ENCODE measurements around the gene AK2.

- TF ChIP-seq CTCF (IDR thresholded peaks at IDR 0.05) (no peak), POLR2A (IDR thresholded peaks at IDR 0.05) (no peak), POLR2AphosphoS5 (IDR thresholded peaks at IDR 0.05; ENCODE audit: insufficient read depth in 1 of 2, low read depth in 1 of 2) (no peak)
These were observed 77.9 kb downstream of the AK2 start for GRCh38 chr1:32958827-32959226.
